ENCODE measurements around the gene C2CD4C. TPM values are rescaled to one million over a fixed set of nuclear protein-coding genes. Genes with fewer than 3 reads are reported as not detected.

The C2CD4C gene
- total RNA-seq, 1 experiment from 2014 or later = 9.8 TPM

DNA sequence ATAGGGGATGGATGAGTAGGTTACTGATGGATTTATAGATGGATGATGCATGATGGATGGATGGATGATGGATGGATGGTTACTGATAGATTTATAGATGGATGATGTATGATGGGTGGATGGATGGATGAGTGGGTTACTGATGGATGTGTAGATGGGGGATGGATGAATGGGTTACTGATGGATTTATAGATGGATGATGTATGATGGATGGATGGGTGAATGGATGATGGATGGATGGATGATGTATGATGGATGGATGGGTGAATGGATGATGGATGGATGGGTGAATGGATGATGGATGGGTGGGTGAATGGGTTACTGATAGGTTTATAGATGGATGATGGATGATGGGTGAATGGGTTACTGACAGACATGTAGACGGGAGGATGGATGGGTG lies 6.3 kb upstream of the C2CD4C start:
- ATAC-seq (no peak), DNase-seq (ENCODE audit: low spot score) (no peak)
- H3K9me3 Mint-ChIP-seq = no peaks in the 10 kb centered on the region
- H3K4me3 Mint-ChIP-seq = no peak overlapping the region
- no peak overlapping the region for H3K27ac Mint-ChIP-seq
- ChIA-PET CTCF (no interaction called here), POLR2A (no interaction called here)
- TF ChIP-seq RELA (CRISPR knock-in tag; IDR thresholded peaks at IDR 0.05; ENCODE audit: borderline replicate concordance) (no peak), ETV6 (CRISPR knock-in tag; IDR thresholded peaks at IDR 0.05) (no peak)
- TF ChIP-seq, protein P1, sequence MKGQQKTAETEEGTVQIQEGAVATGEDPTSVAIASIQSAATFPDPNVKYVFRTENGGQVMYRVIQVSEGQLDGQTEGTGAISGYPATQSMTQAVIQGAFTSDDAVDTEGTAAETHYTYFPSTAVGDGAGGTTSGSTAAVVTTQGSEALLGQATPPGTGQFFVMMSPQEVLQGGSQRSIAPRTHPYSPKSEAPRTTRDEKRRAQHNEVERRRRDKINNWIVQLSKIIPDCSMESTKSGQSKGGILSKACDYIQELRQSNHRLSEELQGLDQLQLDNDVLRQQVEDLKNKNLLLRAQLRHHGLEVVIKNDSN (CRISPR knock-in tag; IDR thresholded peaks at IDR 0.05) = no peak
- peaks cover 2% of the 10 kb centered on the region; the same call in 1 of the 2 replicates for H3K27me3 Mint-ChIP-seq (ENCODE audit: low read depth)
- no peaks in the 10 kb centered on the region for H3K36me3 Mint-ChIP-seq
- H3K4me1 Mint-ChIP-seq = peaks cover 14% of the 10 kb centered on the region

- no peak overlapping the region for H3K27ac Mint-ChIP-seq
- no peak for TF ChIP-seq ELF4 (CRISPR knock-in tag; IDR thresholded peaks at IDR 0.05; ENCODE audit: low read depth)
- TF ChIP-seq RELA (CRISPR knock-in tag; IDR thresholded peaks at IDR 0.05; ENCODE audit: borderline replicate concordance) = no peak
- no peak for TF ChIP-seq SMAD3 (CRISPR knock-in tag; IDR thresholded peaks at IDR 0.05; ENCODE audit: borderline replicate concordance)
- no peak for TF ChIP-seq GTF2I (CRISPR knock-in tag; conservative IDR thresholded peaks at IDR 0.05)
- TF ChIP-seq ZNF219 (CRISPR knock-in tag; IDR thresholded peaks at IDR 0.05; ENCODE audit: borderline replicate concordance) = no peak
- TF ChIP-seq ATF1 (CRISPR knock-in tag; IDR thresholded peaks at IDR 0.05) = no peak
- TF ChIP-seq NR3C1 (CRISPR knock-in tag; conservative IDR thresholded peaks at IDR 0.05; ENCODE audit: low read depth) = no peak
- TF ChIP-seq SOX15 (CRISPR knock-in tag; IDR thresholded peaks at IDR 0.05) = no peak
- TF ChIP-seq ZNF232 (CRISPR knock-in tag; IDR thresholded peaks at IDR 0.05) = no peak
- no peak for TF ChIP-seq FOXJ3 (CRISPR knock-in tag; IDR thresholded peaks at IDR 0.05; ENCODE audit: borderline replicate concordance)
- TF ChIP-seq CTCF (IDR thresholded peaks at IDR 0.05) = no peak
- TF ChIP-seq PRDM15 (CRISPR knock-in tag; IDR thresholded peaks at IDR 0.05) = no peak
- TF ChIP-seq ZNF281 (CRISPR knock-in tag; IDR thresholded peaks at IDR 0.05) = no peak
- no peak for TF ChIP-seq CREB1 (CRISPR knock-in tag; IDR thresholded peaks at IDR 0.05)
- TF ChIP-seq FOXP4 (CRISPR knock-in tag; IDR thresholded peaks at IDR 0.05) = no peak
- no peak for TF ChIP-seq NFATC4 (CRISPR knock-in tag; IDR thresholded peaks at IDR 0.05)
- TF ChIP-seq, protein P2, sequence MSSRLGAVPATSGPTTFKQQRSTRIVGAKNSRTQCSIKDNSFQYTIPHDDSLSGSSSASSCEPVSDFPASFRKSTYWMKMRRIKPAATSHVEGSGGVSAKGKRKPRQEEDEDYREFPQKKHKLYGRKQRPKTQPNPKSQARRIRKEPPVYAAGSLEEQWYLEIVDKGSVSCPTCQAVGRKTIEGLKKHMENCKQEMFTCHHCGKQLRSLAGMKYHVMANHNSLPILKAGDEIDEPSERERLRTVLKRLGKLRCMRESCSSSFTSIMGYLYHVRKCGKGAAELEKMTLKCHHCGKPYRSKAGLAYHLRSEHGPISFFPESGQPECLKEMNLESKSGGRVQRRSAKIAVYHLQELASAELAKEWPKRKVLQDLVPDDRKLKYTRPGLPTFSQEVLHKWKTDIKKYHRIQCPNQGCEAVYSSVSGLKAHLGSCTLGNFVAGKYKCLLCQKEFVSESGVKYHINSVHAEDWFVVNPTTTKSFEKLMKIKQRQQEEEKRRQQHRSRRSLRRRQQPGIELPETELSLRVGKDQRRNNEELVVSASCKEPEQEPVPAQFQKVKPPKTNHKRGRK (CRISPR knock-in tag; IDR thresholded peaks at IDR 0.05; ENCODE audit: borderline replicate concordance) = no peak
- no peak for TF ChIP-seq JUN (CRISPR knock-in tag; IDR thresholded peaks at IDR 0.05)
- no peak for TF ChIP-seq TEAD1 (CRISPR knock-in tag; IDR thresholded peaks at IDR 0.05)
Observed at GRCh38 chr19:413756-414420, 4.9 kb upstream of the C2CD4C start.

More at GRCh38 chr19:413756-414420, 4.9 kb upstream of the C2CD4C start:
- H3K27me3 Mint-ChIP-seq (ENCODE audit: low read depth) = peaks cover 11% of the 10 kb centered on the region
- ChIA-PET CTCF (interaction anchor here (1.1 kb wide), 1 partner anchor 66 kb away, joined by 3 read pairs; no protein-coding TSS in a partner anchor), POLR2A (no interaction called here)
- no peaks in the 10 kb centered on the region for H3K36me3 Mint-ChIP-seq
- DNase-seq (ENCODE audit: low spot score) (no peak), ATAC-seq (no peak)
- H3K4me1 Mint-ChIP-seq = peaks cover 19% of the 10 kb centered on the region
- H3K4me3 Mint-ChIP-seq = no peak overlapping the region
- no peaks in the 10 kb centered on the region for H3K9me3 Mint-ChIP-seq

Measured in WTC11 (cell line).